Astrocyte (in vitro differentiated cells and primary cell): Measurements from ENCODE around the gene DNAAF5.

Source experiments
- CTCF ChIP-seq: IDR thresholded peaks from 2 replicates; pipeline ENCODE4 v1.5.1; 2011; ENCODE audit warnings: low read depth, mild to moderate bottlenecking, inconsistent platforms, low read length, moderate library complexity; ENCODE audit not compliant: insufficient read depth
- EZH2 ChIP-seq: IDR thresholded peaks from 2 replicates; pipeline ENCODE4 v1.6.1; 2012; ENCODE audit warnings: mild to moderate bottlenecking, low read length, inconsistent platforms; ENCODE audit not compliant: insufficient read depth

DNA sequence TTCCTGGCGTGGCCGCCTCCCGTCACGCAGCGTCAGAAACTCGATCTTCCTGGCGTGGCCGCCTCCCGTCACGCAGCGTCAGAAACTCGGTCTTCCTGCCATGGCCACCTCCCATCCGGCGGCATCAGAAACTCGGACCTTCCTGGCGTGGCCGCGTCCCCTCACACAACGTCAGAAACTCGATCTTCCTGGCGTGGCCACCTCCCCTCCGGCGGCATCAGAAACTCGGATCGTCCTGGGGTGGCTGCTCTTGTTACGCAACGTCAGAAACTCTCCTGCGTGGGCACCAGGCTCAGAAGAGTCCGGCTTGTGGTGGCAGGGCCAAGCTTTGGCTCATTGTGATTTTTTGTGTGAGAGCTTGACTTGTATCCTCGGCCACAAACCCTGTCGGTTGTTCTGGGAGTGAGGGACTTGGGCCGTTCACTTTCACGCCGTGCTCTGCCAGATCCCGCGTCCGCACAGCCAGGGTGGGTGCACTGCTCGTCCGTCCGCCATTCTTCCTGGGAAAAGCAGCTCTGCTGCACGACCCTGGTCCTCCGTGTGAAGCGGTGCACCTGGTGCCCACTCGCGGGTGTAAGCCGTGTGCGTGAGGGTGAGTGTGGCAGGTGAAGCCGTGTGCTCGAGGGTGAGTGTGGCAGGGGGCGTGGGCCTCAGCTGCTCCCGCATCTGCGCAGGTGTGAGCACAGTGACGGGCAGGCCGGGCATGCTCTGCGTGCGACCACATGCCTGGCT, 56.4 kb downstream of the DNAAF5 start:
- no peak for TF ChIP-seq CTCF
- no peak for TF ChIP-seq EZH2
